Neural cell (in vitro differentiated cells): Measurements from ENCODE around the gene AGPAT4.

Source experiments
- CTCF ChIP-seq: fragments of 450-650 bp; IDR thresholded peaks from 2 replicates; pipeline ENCODE4 v1.5.1; 2014; ENCODE audit warnings: antibody characterized with exemption, mild to moderate bottlenecking, moderate library complexity; ENCODE audit not compliant: poor library complexity, severe bottlenecking
- EP300 ChIP-seq: fragments of 450-650 bp; conservative IDR thresholded peaks from 2 replicates; pipeline ENCODE4 v1.6.1; 2014; ENCODE audit warnings: antibody characterized with exemption, mild to moderate bottlenecking, moderate library complexity; ENCODE audit not compliant: poor library complexity, severe bottlenecking
- EZH2 ChIP-seq: fragments of 200-600, 300-800 bp; shearing (Covaris generic), sonication (generic); IDR thresholded peaks from 2 replicates; pipeline ENCODE4 v1.6.1; 2014; ENCODE audit warnings: antibody characterized with exemption, low read length, borderline replicate concordance, mild to moderate bottlenecking; ENCODE audit not compliant: insufficient read depth, poor library complexity, severe bottlenecking
- POLR2AphosphoS5 ChIP-seq: IDR thresholded peaks from 2 replicates; pipeline ENCODE4 v1.6.1; 2012
- RAD21 ChIP-seq: fragments of 450-650 bp; conservative IDR thresholded peaks from 2 replicates; pipeline ENCODE4 v1.6.1; 2014; ENCODE audit warnings: antibody characterized with exemption, mild to moderate bottlenecking, moderate library complexity
- TAF1 ChIP-seq: IDR thresholded peaks from 2 replicates; pipeline ENCODE4 v1.6.1; 2012; ENCODE audit warnings: low read depth

DNA sequence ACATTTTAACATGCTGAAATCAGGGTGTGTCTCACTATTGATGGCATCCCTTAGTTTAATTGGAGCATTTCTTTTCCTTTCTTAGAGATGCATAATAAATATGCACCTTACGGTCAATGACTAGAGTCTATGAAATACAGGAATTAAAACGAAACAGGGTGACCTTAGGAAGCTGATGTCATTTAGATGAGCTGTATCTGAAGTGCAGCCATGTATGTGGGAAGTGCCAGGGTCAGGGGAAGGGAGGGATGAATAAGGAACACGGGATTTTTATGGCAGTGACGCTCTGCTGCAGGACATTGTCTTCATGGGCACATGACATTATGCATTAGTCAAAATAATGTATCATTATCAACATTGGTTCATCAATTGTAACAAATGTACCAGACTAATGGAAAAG lies 84.0 kb downstream of the AGPAT4 start:
- TF ChIP-seq POLR2AphosphoS5 (no peak), CTCF (no peak), RAD21 (no peak), EP300 (no peak), EZH2 (no peak), TAF1 (no peak)
